ENCODE results near the gene PABPN1. TPM values are rescaled to one million over a fixed set of nuclear protein-coding genes. Genes with fewer than 3 reads are reported as not detected.
"Not testable (repeated sequence)": the region's sequence is repeated elsewhere in the genome, so short reads cannot be mapped to it uniquely, and the experiment has no call there.

The PABPN1 gene
- total and polyA plus RNA-seq, 2 of the 13 experiments (the other 11 are each of a cell fraction or from before 2014, with no cell fraction given) = 233 to 524 TPM

DNA sequence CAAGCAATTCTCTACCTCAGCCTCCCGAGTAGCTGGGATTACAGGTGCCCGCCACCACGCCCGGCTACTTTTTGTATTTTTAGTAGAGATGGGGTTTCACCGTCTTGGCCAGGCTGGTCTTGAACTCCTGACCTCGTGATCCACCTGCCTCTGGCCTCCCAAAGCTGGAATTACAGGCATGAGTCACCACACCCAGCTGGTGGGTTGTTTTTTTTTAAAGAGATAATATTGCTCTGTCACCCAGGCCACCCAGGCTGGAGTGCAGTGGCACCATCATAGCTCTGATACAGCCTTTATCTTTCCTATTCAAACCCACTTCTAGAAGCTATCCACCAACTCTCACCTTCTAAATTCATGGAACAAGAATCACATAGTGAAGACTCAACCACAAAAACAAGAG, 43.3 kb upstream of the PABPN1 start:
- H3K36me3 ChIP-seq (replicated peaks in 1 of 2; ENCODE audit: control insufficient read depth in 1 of 2, insufficient read depth in 2 of 2, low read length in 2 of 2); H3K79me2 ChIP-seq (ENCODE audit: insufficient read depth, low read length); DNase-seq (ENCODE audit: low spot score); BruUV-seq (replicated peaks); H3K4me3 ChIP-seq (replicated peaks in 1 of 3; ENCODE audit: insufficient read depth in 1 of 3, low read depth in 2 of 3, low read length in 3 of 3); H3K27me3 ChIP-seq (ENCODE audit: control insufficient read depth in 1 of 2, insufficient read depth in 2 of 2, low read length in 2 of 2); H3K9ac ChIP-seq (ENCODE audit: insufficient read depth, low read depth, low read length); intact Hi-C loops (cut with micrococcal nuclease; ENCODE audit: unreplicated experiment); FAIRE-seq; H3K4me1 ChIP-seq (ENCODE audit: insufficient read depth, low read length); H2AFZ ChIP-seq (ENCODE audit: low read length); H4K20me1 ChIP-seq (ENCODE audit: insufficient read depth, low read length); H3K4me2 ChIP-seq (ENCODE audit: low read depth, low read length); ATAC-seq; in situ Hi-C loops (cut with HindIII; ENCODE audit: extremely low pct_ligation_motif_present, low pct_unique_long_range_greater_than_20kb); CTCF ChIA-PET (ENCODE audit: low intra/inter-chr PET ratio, low total read pairs); H3K27ac ChIP-seq (ENCODE audit: extremely low read length, insufficient read depth, low read length); H3K9me3 ChIP-seq (ENCODE audit: low read length); TF ChIP-seq CREB1 (CRISPR knock-in tag; IDR thresholded peaks at IDR 0.05); CBX2 (IDR thresholded peaks at IDR 0.05; ENCODE audit: low read depth, low read length): not testable (repeated sequence)
- 88% methylated on average over 6 of the region's 6 CpGs for WGBS (ENCODE audit: low lambda C conversion rate)
- POLR2A ChIA-PET = interaction anchor here (0.8 to 6.8 kb wide), 4 partner anchors 8 to 43 kb away, joined by 3 to 43 read pairs (median 4); partner anchors contain the start of genes HOMEZ, PABPN1 and PPP1R3E
- TF ChIP-seq CREB1 (IDR thresholded peaks at IDR 0.05) (0 out of 2 replicates have a peak, but pooled peaks have one; percentile 16), FOSL2 (CRISPR knock-in tag; IDR thresholded peaks at IDR 0.05) (peak; percentile 63; the same call in 1 of the 2 replicates), CBX2 (CRISPR knock-in tag; IDR thresholded peaks at IDR 0.05; ENCODE audit: low read depth) (0 out of 2 replicates have a peak, but pooled peaks have one; percentile 26), ATF7-NPFF (CRISPR knock-in tag; IDR thresholded peaks at IDR 0.05; ENCODE audit: low read depth) (0 out of 2 replicates have a peak, but pooled peaks have one; percentile 20)
- TF ChIP-seq, protein P1, sequence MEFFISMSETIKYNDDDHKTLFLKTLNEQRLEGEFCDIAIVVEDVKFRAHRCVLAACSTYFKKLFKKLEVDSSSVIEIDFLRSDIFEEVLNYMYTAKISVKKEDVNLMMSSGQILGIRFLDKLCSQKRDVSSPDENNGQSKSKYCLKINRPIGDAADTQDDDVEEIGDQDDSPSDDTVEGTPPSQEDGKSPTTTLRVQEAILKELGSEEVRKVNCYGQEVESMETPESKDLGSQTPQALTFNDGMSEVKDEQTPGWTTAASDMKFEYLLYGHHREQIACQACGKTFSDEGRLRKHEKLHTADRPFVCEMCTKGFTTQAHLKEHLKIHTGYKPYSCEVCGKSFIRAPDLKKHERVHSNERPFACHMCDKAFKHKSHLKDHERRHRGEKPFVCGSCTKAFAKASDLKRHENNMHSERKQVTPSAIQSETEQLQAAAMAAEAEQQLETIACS (CRISPR knock-in tag; IDR thresholded peaks at IDR 0.05) = 0 out of 2 replicates have a peak, but pooled peaks have one; percentile 23

DNA sequence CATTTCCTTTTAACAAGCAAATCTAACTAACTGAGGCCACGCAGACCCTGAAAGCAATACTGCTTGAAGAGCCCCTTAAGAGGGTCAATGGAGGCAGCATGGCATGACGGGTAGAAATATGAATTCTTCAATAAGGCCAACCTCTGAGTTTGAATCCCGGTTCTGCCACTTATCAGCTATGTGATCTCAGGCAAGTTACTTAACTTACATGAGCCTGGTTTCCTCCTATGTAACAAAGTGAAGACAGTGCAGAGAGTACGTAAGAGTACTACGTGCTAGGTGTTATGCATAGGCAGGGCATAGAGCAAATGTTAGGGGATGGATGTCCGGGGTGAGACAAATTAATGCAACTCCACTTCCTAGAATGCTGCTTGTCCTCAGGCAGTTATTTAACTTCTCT, 40.0 kb upstream of the PABPN1 start:
- H3K27me3 ChIP-seq (ENCODE audit: control insufficient read depth in 1 of 2, insufficient read depth in 2 of 2, low read length in 2 of 2) = no peaks in the 10 kb centered on the region; a peak in 1 of 5 replicates
- no peaks in the 10 kb centered on the region for H3K9me3 ChIP-seq (ENCODE audit: low read length)
- H2AFZ ChIP-seq (ENCODE audit: low read length) = no peak overlapping the region
- H3K4me3 ChIP-seq (replicated peaks in 1 of 3; ENCODE audit: insufficient read depth in 1 of 3, low read depth in 2 of 3, low read length in 3 of 3) = no peak overlapping the region
- H3K4me1 ChIP-seq (ENCODE audit: insufficient read depth, low read length) = peaks cover 25% of the 10 kb centered on the region
- no peak overlapping the region for H3K4me2 ChIP-seq (ENCODE audit: low read depth, low read length)
- DNase-seq (ENCODE audit: low spot score) = no peak
- ChIA-PET POLR2A (interaction anchor here (1.8 to 5.3 kb wide), 3 partner anchors 21 to 40 kb away, joined by 12 to 30 read pairs (median 16); partner anchors contain the start of genes PABPN1 and PPP1R3E), CTCF (ENCODE audit: low intra/inter-chr PET ratio, low total read pairs) (no interaction called here)
- intact Hi-C loops (cut with micrococcal nuclease; ENCODE audit: unreplicated experiment) = no loop called here
- WGBS (ENCODE audit: low lambda C conversion rate) = 96% methylated on average over 6 of the region's 6 CpGs
- H3K27ac ChIP-seq (ENCODE audit: extremely low read length, insufficient read depth, low read length) = no peak overlapping the region
- H3K79me2 ChIP-seq (ENCODE audit: insufficient read depth, low read length) = peaks cover 19% of the 10 kb centered on the region
- in situ Hi-C loops (cut with HindIII; ENCODE audit: extremely low pct_ligation_motif_present, low pct_unique_long_range_greater_than_20kb) = no loop called here
- H4K20me1 ChIP-seq (ENCODE audit: insufficient read depth, low read length) = no peaks in the 10 kb centered on the region
- no peak for FAIRE-seq
- no peak for ATAC-seq
- BruUV-seq (replicated peaks) = no TSS peak
- H3K9ac ChIP-seq (ENCODE audit: insufficient read depth, low read depth, low read length) = no peak overlapping the region
- H3K36me3 ChIP-seq (replicated peaks in 1 of 2; ENCODE audit: control insufficient read depth in 1 of 2, insufficient read depth in 2 of 2, low read length in 2 of 2) = peaks cover 2 to 5% of the 10 kb centered on the region in 2 experiments; a peak in 1 of 5 replicates
- peak; percentile 41; the same call in 1 of the 2 replicates for TF ChIP-seq ZNF30 (CRISPR knock-in tag; IDR thresholded peaks at IDR 0.05)
- no peak for TF ChIP-seq ZNF296 (CRISPR knock-in tag; conservative IDR thresholded peaks at IDR 0.05)
- TF ChIP-seq NFIB (CRISPR knock-in tag; IDR thresholded peaks at IDR 0.05; ENCODE audit: borderline replicate concordance) = no peak
- TF ChIP-seq, protein P2, sequence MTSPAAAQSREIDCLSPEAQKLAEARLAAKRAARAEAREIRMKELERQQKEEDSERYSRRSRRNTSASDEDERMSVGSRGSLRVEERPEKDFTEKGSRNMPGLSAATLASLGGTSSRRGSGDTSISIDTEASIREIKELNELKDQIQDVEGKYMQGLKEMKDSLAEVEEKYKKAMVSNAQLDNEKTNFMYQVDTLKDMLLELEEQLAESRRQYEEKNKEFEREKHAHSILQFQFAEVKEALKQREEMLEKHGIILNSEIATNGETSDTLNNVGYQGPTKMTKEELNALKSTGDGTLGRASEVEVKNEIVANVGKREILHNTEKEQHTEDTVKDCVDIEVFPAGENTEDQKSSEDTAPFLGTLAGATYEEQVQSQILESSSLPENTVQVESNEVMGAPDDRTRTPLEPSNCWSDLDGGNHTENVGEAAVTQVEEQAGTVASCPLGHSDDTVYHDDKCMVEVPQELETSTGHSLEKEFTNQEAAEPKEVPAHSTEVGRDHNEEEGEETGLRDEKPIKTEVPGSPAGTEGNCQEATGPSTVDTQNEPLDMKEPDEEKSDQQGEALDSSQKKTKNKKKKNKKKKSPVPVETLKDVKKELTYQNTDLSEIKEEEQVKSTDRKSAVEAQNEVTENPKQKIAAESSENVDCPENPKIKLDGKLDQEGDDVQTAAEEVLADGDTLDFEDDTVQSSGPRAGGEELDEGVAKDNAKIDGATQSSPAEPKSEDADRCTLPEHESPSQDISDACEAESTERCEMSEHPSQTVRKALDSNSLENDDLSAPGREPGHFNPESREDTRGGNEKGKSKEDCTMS (CRISPR knock-in tag; conservative IDR thresholded peaks at IDR 0.05) = 0 out of 2 replicates have a peak, but pooled peaks have one; percentile 24
- peak; percentile 42 for TF ChIP-seq RBM22 (optimal IDR thresholded peaks at IDR 0.05; ENCODE audit: low read length)
